Muscle layer of duodenum (tissue), 2 donors: ENCODE results near the gene EDAR.

Experiments
- H3K27ac ChIP-seq: one replicate; pipeline ENCODE4 v1.7.0; 2013; ENCODE audit warnings: mild to moderate bottlenecking, low read length
- H3K27me3 ChIP-seq: one replicate; pipeline ENCODE4 v1.7.0; 2013; ENCODE audit warnings: low read depth, mild to moderate bottlenecking, control low read depth, low read length
- H3K36me3 ChIP-seq, 2 donors: one replicate each; pipeline ENCODE4 v1.7.0; 2013; ENCODE audit warnings: low read length in 2 of 2, control low read depth in 1 of 2, mild to moderate bottlenecking in 1 of 2; ENCODE audit not compliant: insufficient read depth in 2 of 2, control insufficient read depth in 1 of 2
- H3K4me1 ChIP-seq, 2 donors: one replicate each; pipeline ENCODE4 v1.7.0; 2013; ENCODE audit warnings: low read length in 2 of 2, mild to moderate bottlenecking in 2 of 2, control low read depth in 1 of 2, moderate library complexity in 1 of 2; ENCODE audit not compliant: insufficient read depth in 2 of 2, control insufficient read depth in 1 of 2
- H3K4me3 ChIP-seq, 2 donors: one replicate each; pipeline ENCODE4 v1.7.0; 2013; ENCODE audit warnings: low read length in 2 of 2, low read depth in 1 of 2, mild to moderate bottlenecking in 1 of 2
- H3K9me3 ChIP-seq, 2 donors: one replicate each; pipeline ENCODE4 v1.7.0; 2013; ENCODE audit warnings: low read length in 2 of 2, control low read depth in 1 of 2, mild to moderate bottlenecking in 1 of 2; ENCODE audit not compliant: control insufficient read depth in 1 of 2
- donor health status: healthy.

The EDAR gene

GRCh38 chr2:108945969-108946368 is 43.1 kb downstream of the EDAR start:
- no peaks in the 10 kb centered on the region for H3K36me3 ChIP-seq
- H3K27ac ChIP-seq, result no peak overlapping the region
- H3K27me3 ChIP-seq, result no peaks in the 10 kb centered on the region
- no peaks in the 10 kb centered on the region for H3K4me1 ChIP-seq
- H3K4me3 ChIP-seq, result no peak overlapping the region
- H3K9me3 ChIP-seq, result peaks cover 0 to 7% of the 10 kb centered on the region in 2 donors

- Histone ChIP-seq H3K36me3 (no peaks in the 10 kb centered on the region), H3K4me1 (no peaks in the 10 kb centered on the region), H3K27ac (no peak overlapping the region), H3K4me3 (no peak overlapping the region), H3K9me3 (peaks cover 0 to 7% of the 10 kb centered on the region in 2 donors), H3K27me3 (no peaks in the 10 kb centered on the region)
Measured at GRCh38 chr2:108944601-108945331, 44.3 kb downstream of the EDAR start.

GRCh38 chr2:108943751-108944150 is 45.3 kb downstream of the EDAR start:
- H3K9me3 ChIP-seq, result peaks cover 0 to 7% of the 10 kb centered on the region in 2 donors
- H3K27ac ChIP-seq, result no peak overlapping the region
- H3K4me1 ChIP-seq, result no peaks in the 10 kb centered on the region
- no peaks in the 10 kb centered on the region for H3K36me3 ChIP-seq
- no peak overlapping the region for H3K4me3 ChIP-seq
- no peaks in the 10 kb centered on the region for H3K27me3 ChIP-seq

- no peaks in the 10 kb centered on the region for H3K27me3 ChIP-seq
- peaks cover 0 to 7% of the 10 kb centered on the region in 2 donors for H3K9me3 ChIP-seq
- H3K36me3 ChIP-seq, result no peaks in the 10 kb centered on the region
- H3K4me1 ChIP-seq, result no peaks in the 10 kb centered on the region
- no peak overlapping the region for H3K27ac ChIP-seq
- no peak overlapping the region for H3K4me3 ChIP-seq
Measured at GRCh38 chr2:108942888-108943287, 46.1 kb downstream of the EDAR start.

- Histone ChIP-seq H3K4me1 (no peaks in the 10 kb centered on the region), H3K9me3 (peaks cover 0 to 4% of the 10 kb centered on the region in 2 donors), H3K27me3 (no peaks in the 10 kb centered on the region), H3K4me3 (no peak overlapping the region), H3K27ac (no peak overlapping the region), H3K36me3 (no peaks in the 10 kb centered on the region)
Measured at GRCh38 chr2:108942231-108942825, 46.7 kb downstream of the EDAR start.

- H3K27me3 ChIP-seq, result no peaks in the 10 kb centered on the region
- no peaks in the 10 kb centered on the region for H3K9me3 ChIP-seq
- no peak overlapping the region for H3K27ac ChIP-seq
- no peaks in the 10 kb centered on the region for H3K4me1 ChIP-seq
- H3K36me3 ChIP-seq, result no peaks in the 10 kb centered on the region
- H3K4me3 ChIP-seq, result no peak overlapping the region
Measured at GRCh38 chr2:108941767-108942166, 47.3 kb downstream of the EDAR start.

GRCh38 chr2:108941161-108941665 is 47.8 kb downstream of the EDAR start:
- no peaks in the 10 kb centered on the region for H3K4me1 ChIP-seq

GRCh38 chr2:108940156-108940555 is 48.9 kb downstream of the EDAR start:
- Histone ChIP-seq H3K27ac (no peak overlapping the region), H3K36me3 (no peaks in the 10 kb centered on the region), H3K4me1 (no peaks in the 10 kb centered on the region), H3K9me3 (no peaks in the 10 kb centered on the region), H3K4me3 (no peak overlapping the region), H3K27me3 (no peaks in the 10 kb centered on the region)

More at GRCh38 chr2:108941161-108941665, 47.8 kb downstream of the EDAR start:
- H3K27ac ChIP-seq, result no peak overlapping the region
- H3K4me3 ChIP-seq, result no peak overlapping the region
- no peaks in the 10 kb centered on the region for H3K36me3 ChIP-seq
- H3K9me3 ChIP-seq, result no peaks in the 10 kb centered on the region
- no peaks in the 10 kb centered on the region for H3K27me3 ChIP-seq

- peaks cover 0 to 8% of the 10 kb centered on the region in 2 donors for H3K4me1 ChIP-seq
- H3K36me3 ChIP-seq, result no peaks in the 10 kb centered on the region
- H3K9me3 ChIP-seq, result no peaks in the 10 kb centered on the region
- no peaks in the 10 kb centered on the region for H3K27me3 ChIP-seq
- no peak overlapping the region for H3K27ac ChIP-seq
- H3K4me3 ChIP-seq, result no peak overlapping the region
Measured at GRCh38 chr2:108938077-108938710, 50.8 kb downstream of the EDAR start.

- Histone ChIP-seq H3K27ac (no peak overlapping the region), H3K4me3 (no peak overlapping the region), H3K36me3 (no peaks in the 10 kb centered on the region), H3K9me3 (no peaks in the 10 kb centered on the region), H3K4me1 (peaks cover 0 to 13% of the 10 kb centered on the region in 2 donors), H3K27me3 (no peaks in the 10 kb centered on the region)
Measured at GRCh38 chr2:108937367-108938017, 51.5 kb downstream of the EDAR start.

GRCh38 chr2:108936866-108937265 is 52.2 kb downstream of the EDAR start:
- Histone ChIP-seq H3K27ac (no peak overlapping the region), H3K36me3 (no peaks in the 10 kb centered on the region), H3K4me1 (peaks cover 0 to 13% of the 10 kb centered on the region in 2 donors), H3K27me3 (no peaks in the 10 kb centered on the region), H3K9me3 (no peaks in the 10 kb centered on the region), H3K4me3 (no peak overlapping the region)
